A549 (cell line): ENCODE measurements around the gene MPP3. TPM values are rescaled to one million over a fixed set of nuclear protein-coding genes. Genes with fewer than 3 reads are reported as not detected.

Experiments used
- ATAC-seq, 2 experiments: fragments of 200-7000 bp in 1 of 2; fragments of >200 bp in 1 of 2; cut with Nextera tagmentation in 1 of 2; cut with Tn5 transposase in 1 of 2; 3 replicates each; pipeline versions ENCODE4 v1.8.0 to v1.9.1; 2018 to 2020; ENCODE audit warnings: mild to moderate bottlenecking in 1 of 2, moderate library complexity in 1 of 2
- CTCF ChIA-PET: fragments of 300-600 bp; sonication (Branson Sonifier 250); formaldehyde crosslinking; extraction: SDS; loops from one replicate; lab custom pipeline; 2021; ENCODE audit warnings: antibody characterized with exemption, inconsistent platforms; lab: Yijun Ruan, JAX
- POLR2A ChIA-PET: fragments of 350-600 bp; formaldehyde crosslinking; extraction: SDS; loops from one replicate; lab custom pipeline; 2021; ENCODE audit warnings: antibody characterized with exemption, inconsistent platforms; lab: Yijun Ruan, JAX
- DNase-seq, 2 experiments: peaks; one replicate each; pipeline versions ENCODE4 v3.0.0 to v3.0.0-alpha.2; 2011 to 2016; ENCODE audit warnings: low read depth in 1 of 2, low spot score in 1 of 2
- FAIRE-seq: peaks from 2 replicates; lab custom pipeline; 2011; peaks lifted over from hg19 to GRCh38; lab: Jason Lieb, UNC
- H3K27ac ChIP-seq, 2 experiments: fragments of >200 bp; sonication (Bioruptor Twin); formaldehyde crosslinking; 3 replicates each; pipeline ENCODE4 v1.5.1; 2016 to 2017
- H3K4me1 ChIP-seq: fragments of >200 bp; sonication (Bioruptor Twin); formaldehyde crosslinking; 3 replicates; pipeline ENCODE4 v1.6.1; 2016
- H3K4me2 ChIP-seq: fragments of >200 bp; sonication (Bioruptor Twin); formaldehyde crosslinking; 3 replicates; pipeline ENCODE4 v1.6.1; 2016
- H3K4me3 ChIP-seq: fragments of >200 bp; sonication (Bioruptor Twin); formaldehyde crosslinking; 3 replicates; pipeline ENCODE4 v1.5.1; 2016
- H3K9me3 ChIP-seq: fragments of >200 bp; sonication (Bioruptor Twin); formaldehyde crosslinking; 3 replicates; pipeline ENCODE4 v1.6.1; 2016
- ATOH8 ChIP-seq: fragments of 250-450 bp; sonication (Bioruptor Pico); IDR thresholded peaks from 2 replicates; pipeline ENCODE4 v1.5.0; 2020; ENCODE audit warnings: low read depth, mild to moderate bottlenecking, moderate library complexity
- CHD4 ChIP-seq: fragments of 200-600 bp; sonication (generic); IDR thresholded peaks from 2 replicates; pipeline ENCODE4 v1.6.1; 2016; ENCODE audit warnings: antibody characterized with exemption, mild to moderate bottlenecking, borderline replicate concordance
- CTCF ChIP-seq: fragments of >200 bp; sonication (Bioruptor Twin); formaldehyde crosslinking; IDR thresholded peaks from 3 replicates; pipeline ENCODE4 v1.5.1; 2016
- FOSL2 ChIP-seq, 2 experiments: fragments of 450-650 bp in 1 of 2; fragments of >200 bp in 1 of 2; sonication (Bioruptor Twin) in 1 of 2; formaldehyde crosslinking; IDR thresholded peaks; 2 replicates each; pipeline versions ENCODE4 v1.5.0 to v1.6.1; 2016 to 2020; ENCODE audit warnings: mild to moderate bottlenecking in 1 of 2, moderate library complexity in 1 of 2
- HMGXB4 ChIP-seq: fragments of 250-450 bp; sonication (Bioruptor Pico); IDR thresholded peaks from 2 replicates; pipeline ENCODE4 v1.5.0; 2021; ENCODE audit warnings: mild to moderate bottlenecking, moderate library complexity, borderline replicate concordance
- JUN ChIP-seq, 2 experiments: fragments of >200 bp; sonication (Bioruptor Twin); formaldehyde crosslinking; IDR thresholded peaks; 2 replicates in 1 of 2; 3 replicates in 1 of 2; pipeline ENCODE4 v1.6.1; 2016 to 2017
- MYC ChIP-seq: IDR thresholded peaks from 2 replicates; pipeline ENCODE4 v1.6.1; 2012; ENCODE audit warnings: mild to moderate bottlenecking, inconsistent platforms, low read length, improper control_type of control experiment, borderline replicate concordance
- POLR2AphosphoS2 ChIP-seq: conservative IDR thresholded peaks from 2 replicates; pipeline ENCODE4 v1.6.1; 2012; ENCODE audit warnings: low read length, improper control_type of control experiment, inconsistent platforms
- RAD21 ChIP-seq, 2 experiments: fragments of >200 bp in 1 of 2; sonication (Bioruptor Twin) in 1 of 2; formaldehyde crosslinking in 1 of 2; IDR thresholded peaks in 1 of 2; conservative IDR thresholded peaks in 1 of 2; 2 replicates in 1 of 2; 3 replicates in 1 of 2; pipeline ENCODE4 v1.6.1; 2012 to 2018; ENCODE audit warnings: inconsistent platforms in 1 of 2
- RNF2 ChIP-seq: fragments of 200-600 bp; sonication (generic); IDR thresholded peaks from 2 replicates; pipeline ENCODE4 v1.6.1; 2016; ENCODE audit warnings: low read depth, mild to moderate bottlenecking, antibody characterized with exemption, moderate library complexity, borderline replicate concordance
- SMC3 ChIP-seq: fragments of >200 bp; sonication (Bioruptor Twin); formaldehyde crosslinking; IDR thresholded peaks from 3 replicates; pipeline ENCODE4 v1.6.1; 2018; ENCODE audit warnings: inconsistent platforms
- TFCP2L1 ChIP-seq: fragments of 250-450 bp; sonication (Bioruptor Pico); IDR thresholded peaks from 2 replicates; pipeline ENCODE4 v1.5.0; 2021; ENCODE audit warnings: mild to moderate bottlenecking
- USF2 ChIP-seq: fragments of 450-650 bp; IDR thresholded peaks from 2 replicates; pipeline ENCODE4 v1.6.1; 2014; ENCODE audit warnings: antibody characterized with exemption
- WGBS: methylation state at CpG from one replicate; pipeline ENCODE4 v1.1.6; 2017; ENCODE audit errors: missing lambda C conversion rate; 5-methylcytosine and 5-hydroxymethylcytosine counted together
- polyA plus RNA-seq, 4 experiments: library from polyadenylated mRNA; depleted of rRNA in 3 of 4; stranded (reverse); fragments of >200 nt; fragmentation: RNase III in 1 of 4; extraction: RNeasy Plus Mini Kit Qiagen cat#74134 plus additional on column Dnase treatment in 1 of 4; gene quantifications; 2 replicates in 3 of 4; 3 replicates in 1 of 4; pipeline ENCODE4 v1.2.3, GENCODE V29; 2011 to 2017

MPP3 gene
- polyA plus RNA-seq, 2 of the 4 experiments (the other 2 are of a cell fraction) = 15.5 to 21.4 TPM

DNA sequence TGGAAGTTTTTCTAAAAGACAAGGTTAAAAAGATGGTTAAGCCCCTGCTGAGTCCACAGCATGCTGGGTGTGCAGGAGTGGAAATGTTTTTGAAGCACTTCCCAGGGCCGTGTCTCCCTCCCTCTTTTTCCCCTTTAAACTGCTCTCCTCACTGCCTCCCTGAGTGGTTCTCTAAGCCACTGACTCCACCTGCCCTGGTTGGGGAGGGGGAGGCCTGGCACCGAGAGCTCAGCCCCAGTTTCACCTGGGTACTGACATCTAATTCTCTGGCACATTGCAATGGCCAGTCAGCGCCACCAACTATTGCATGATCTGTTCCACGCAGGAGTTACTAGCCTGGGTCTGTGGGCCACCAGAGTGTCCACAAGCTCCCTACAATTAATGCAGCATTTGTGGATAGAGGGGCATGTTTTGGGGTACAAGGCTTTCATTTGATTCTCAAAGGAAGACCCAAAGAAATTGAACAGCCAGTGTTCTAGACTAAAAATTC, 22.7 kb downstream of the MPP3 start:
- Histone ChIP-seq H3K4me3 (no peak overlapping the region), H3K4me2 (no peak overlapping the region), H3K27ac (no peak overlapping the region)
- CTCF ChIA-PET = interaction anchor here (1.2 to 2.0 kb wide), 2 partner anchors 36 to 116 kb away, joined by 3 to 10 read pairs; no protein-coding TSS in a partner anchor
- ATAC-seq (no peak), DNase-seq (no peak), FAIRE-seq (no peak)
- no peak for TF ChIP-seq TFCP2L1 (CRISPR knock-in tag)
- TF ChIP-seq SMC3 = no peak
- TF ChIP-seq, all 56 proteins: peak for 0
- no peaks in the 10 kb centered on the region for H3K9me3 ChIP-seq
- 91% methylated on average over 4 of the region's 4 CpGs for WGBS
- POLR2A ChIA-PET = no interaction called here
- H3K4me1 ChIP-seq = peaks cover 13% of the 10 kb centered on the region

- DNase-seq (no peak), FAIRE-seq (no peak), ATAC-seq (no peak)
- Histone ChIP-seq H3K4me3 (no peak overlapping the region), H3K4me2 (no peak overlapping the region), H3K27ac (no peak overlapping the region), H3K9me3 (no peaks in the 10 kb centered on the region), H3K4me1 (peaks cover 2% of the 10 kb centered on the region; the same call in 2 of the 3 replicates)
- ChIA-PET CTCF (interaction anchor here (0.8 to 2.4 kb wide), 3 partner anchors 9 to 49 kb away, joined by 3 to 6 read pairs (median 3); partner anchors contain the start of gene CFAP97D1), POLR2A (no interaction called here)
- 90% methylated on average over 5 of the region's 5 CpGs for WGBS
- TF ChIP-seq RNF2 (no peak), JUN (IDR thresholded peaks at IDR 0.05) (no peak), CHD4 (no peak), CTCF (no peak), ATOH8 (CRISPR knock-in tag) (no peak), USF2 (no peak), FOSL2 (IDR thresholded peaks at IDR 0.05) (no peak), FOSL2 (CRISPR knock-in tag; IDR thresholded peaks at IDR 0.05) (no peak), HMGXB4 (CRISPR knock-in tag) (no peak)
Observed at GRCh38 chr17:43809121-43809520, 23.8 kb downstream of the MPP3 start.

DNA sequence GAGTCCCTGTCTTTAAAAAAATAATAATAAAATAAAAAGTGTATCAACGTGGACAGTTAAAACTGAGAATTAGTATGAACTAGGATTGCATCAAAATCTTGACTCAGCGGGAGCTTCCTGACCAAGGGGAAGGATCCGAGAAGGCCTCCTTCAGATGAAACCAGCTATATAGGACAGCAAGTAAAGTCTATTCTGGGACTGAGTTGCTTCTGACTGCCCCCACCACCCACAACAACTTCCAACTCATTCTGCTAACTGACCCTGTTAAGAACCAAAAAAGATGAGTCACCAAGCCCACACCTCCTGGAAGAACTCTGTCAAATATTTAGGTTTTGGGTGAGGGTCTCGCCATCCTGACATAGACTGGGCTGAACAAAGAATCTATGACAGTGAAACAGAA, 24.9 kb downstream of the MPP3 start:
- H3K4me3 ChIP-seq = no peak overlapping the region
- no peak for ATAC-seq
- DNase-seq = no peak
- TF ChIP-seq POLR2AphosphoS2 (no peak), MYC (no peak), FOSL2 (IDR thresholded peaks at IDR 0.05) (no peak), FOSL2 (CRISPR knock-in tag; IDR thresholded peaks at IDR 0.05) (peak; percentile 31), RAD21 (conservative IDR thresholded peaks at IDR 0.05 in 1 of 2, IDR thresholded peaks at IDR 0.05 in 1 of 2) (no peak)
- no peak for FAIRE-seq
- ChIA-PET CTCF (interaction anchor here (0.8 to 2.9 kb wide), 3 partner anchors 10 to 38 kb away, joined by 3 to 19 read pairs (median 6); partner anchors contain the start of genes CD300LG and CFAP97D1), POLR2A (no interaction called here)
- no peak overlapping the region for H3K27ac ChIP-seq
- 88% methylated on average over 4 of the region's 4 CpGs for WGBS
- no peak overlapping the region for H3K4me2 ChIP-seq
- H3K9me3 ChIP-seq = no peaks in the 10 kb centered on the region
- H3K4me1 ChIP-seq = no peaks in the 10 kb centered on the region
